HepG2 (cell line): ENCODE data around the gene QKI. TPM values are rescaled to one million over a fixed set of nuclear protein-coding genes. Genes with fewer than 3 reads are reported as not detected.
A peak's percentile ranks its signal among the peaks of the same experiment; 100 is the strongest.

Experiments
- CAMTA2 ChIP-seq: sonication (generic); formaldehyde crosslinking; IDR thresholded peaks from 2 replicates; pipeline ENCODE4 v1.4.0; 2020; ENCODE audit warnings: mild to moderate bottlenecking, missing genetic modification reagents, borderline replicate concordance
- EED ChIP-seq: sonication (generic); formaldehyde crosslinking; IDR thresholded peaks from 2 replicates; pipeline ENCODE4 v1.5.0; 2020; ENCODE audit warnings: mild to moderate bottlenecking, missing genetic modification reagents
- FOXA1 ChIP-seq, 2 experiments: fragments of 450-650 bp in 1 of 2; sonication (generic) in 1 of 2; formaldehyde crosslinking in 1 of 2; IDR thresholded peaks; 2 replicates each; pipeline versions ENCODE4 v1.4.0 to v1.6.1; 2016 to 2020; ENCODE audit warnings: missing genetic modification reagents in 1 of 2
- JUNB ChIP-seq: sonication (generic); formaldehyde crosslinking; IDR thresholded peaks from 2 replicates; pipeline ENCODE4 v1.8.0; 2022; ENCODE audit warnings: missing genetic modification reagents, mild to moderate bottlenecking, borderline replicate concordance
- LCORL ChIP-seq, 2 experiments: fragments of 450-650 bp in 1 of 2; sonication (generic) in 1 of 2; formaldehyde crosslinking in 1 of 2; IDR thresholded peaks; 2 replicates each; pipeline versions ENCODE4 v1.5.0 to v1.6.1; 2017 to 2020; ENCODE audit warnings: antibody characterized with exemption in 1 of 2, missing genetic modification reagents in 1 of 2
- NCOR1 ChIP-seq: fragments of 200-600 bp; sonication (generic); IDR thresholded peaks from 2 replicates; pipeline ENCODE4 v1.7.0; 2017; ENCODE audit warnings: antibody characterized with exemption, low read length, borderline replicate concordance
- NR3C1 ChIP-seq: sonication (generic); formaldehyde crosslinking; IDR thresholded peaks from 2 replicates; pipeline ENCODE4 v1.4.0; 2020; ENCODE audit warnings: missing genetic modification reagents
- PCBP2 ChIP-seq: fragments of 200-400 bp; formaldehyde crosslinking; optimal IDR thresholded peaks from 2 replicates; pipeline ENCODE3; 2018; ENCODE audit warnings: low read length, low read depth; ENCODE audit not compliant: poor library complexity, severe bottlenecking
- PHF8 ChIP-seq: sonication (generic); formaldehyde crosslinking; IDR thresholded peaks from 2 replicates; pipeline ENCODE4 v1.5.0; 2020; ENCODE audit warnings: missing genetic modification reagents
- RFXANK ChIP-seq: IDR thresholded peaks from 2 replicates; pipeline ENCODE4 v1.6.1; 2016
- SMAD3 ChIP-seq: sonication (generic); formaldehyde crosslinking; IDR thresholded peaks from 2 replicates; pipeline ENCODE4 v1.4.0; 2020; ENCODE audit warnings: missing genetic modification reagents
- TAF1 ChIP-seq: sonication (generic); formaldehyde crosslinking; IDR thresholded peaks from 2 replicates; pipeline ENCODE4 v1.4.0; 2020; ENCODE audit warnings: missing genetic modification reagents
- YY1 ChIP-seq: IDR thresholded peaks from 2 replicates; pipeline ENCODE4 v1.6.1; 2011; ENCODE audit warnings: low read length, low read depth, moderate library complexity, mild to moderate bottlenecking; ENCODE audit not compliant: insufficient read depth, insufficient replicate concordance
- ZBTB42 ChIP-seq: sonication (generic); formaldehyde crosslinking; IDR thresholded peaks from 2 replicates; pipeline ENCODE4 v1.5.0; 2020; ENCODE audit warnings: mild to moderate bottlenecking, missing genetic modification reagents
- ZC3H13 ChIP-seq: sonication (generic); formaldehyde crosslinking; IDR thresholded peaks from 2 replicates; pipeline ENCODE4 v1.8.1; 2023; ENCODE audit warnings: mild to moderate bottlenecking, missing genetic modification reagents, moderate library complexity
- ZNF253 ChIP-seq: sonication (generic); formaldehyde crosslinking; IDR thresholded peaks from 2 replicates; pipeline ENCODE4 v1.8.0; 2022; ENCODE audit warnings: mild to moderate bottlenecking, missing genetic modification reagents, borderline replicate concordance
- ZNF549 ChIP-seq: sonication (generic); formaldehyde crosslinking; IDR thresholded peaks from 2 replicates; pipeline ENCODE4 v1.5.0; 2020; ENCODE audit warnings: missing genetic modification reagents
- ZNF83 ChIP-seq: sonication (generic); formaldehyde crosslinking; IDR thresholded peaks from 2 replicates; pipeline ENCODE4 v1.4.0; 2020; ENCODE audit warnings: missing genetic modification reagents, mild to moderate bottlenecking, borderline replicate concordance
- ZNF841 ChIP-seq: sonication (generic); formaldehyde crosslinking; IDR thresholded peaks from 2 replicates; pipeline ENCODE4 v1.8.1; 2023; ENCODE audit warnings: missing genetic modification reagents, borderline replicate concordance
- polyA plus RNA-seq, 8 experiments: library from polyadenylated mRNA; depleted of rRNA in 3 of 8; stranded (reverse) in 7 of 8; unstranded in 1 of 8; fragments of >200 nt; fragmentation: Illumina TruSeq in 4 of 8; extraction: Trizol in 4 of 8; gene quantifications; 2 replicates each; pipeline versions ENCODE4 v1.2.1 to v1.2.3, GENCODE V29; 2011 to 2016; ENCODE audit warnings: low read depth in 4 of 8, missing spikeins in 1 of 8, mixed read lengths in 1 of 8; ENCODE audit not compliant: insufficient read depth in 1 of 8
- total RNA-seq, 5 experiments: library from RNA; depleted of rRNA; stranded (reverse); fragments of >200 nt; fragmentation: Illumina TruSeq; extraction: Trizol; gene quantifications; 2 replicates each; pipeline ENCODE4 v1.2.3, GENCODE V29; 2016; ENCODE audit warnings: low read depth in 1 of 5
- TF ChIP-seq, protein P1 (sequence below): sonication (generic); formaldehyde crosslinking; IDR thresholded peaks from 2 replicates; pipeline ENCODE4 v1.4.0; 2020; ENCODE audit warnings: missing genetic modification reagents; ENCODE audit errors: not compliant biosample characterization
- TF ChIP-seq, protein P2 (sequence below): sonication (generic); formaldehyde crosslinking; IDR thresholded peaks from 2 replicates; pipeline ENCODE4 v1.4.0; 2020; ENCODE audit warnings: missing genetic modification reagents
- TF ChIP-seq, protein P3 (sequence below): sonication (generic); formaldehyde crosslinking; IDR thresholded peaks from 2 replicates; pipeline ENCODE4 v1.5.1; 2020; ENCODE audit warnings: missing genetic modification reagents, mild to moderate bottlenecking, borderline replicate concordance
- TF ChIP-seq, protein P4 (sequence below): IDR thresholded peaks from 2 replicates; pipeline ENCODE4 v1.6.1; 2016; ENCODE audit warnings: low read depth

QKI gene
- total and polyA plus RNA-seq, 2 of the 13 experiments (the other 11 are each of a cell fraction or from before 2014, with no cell fraction given), result 136 to 137 TPM

DNA sequence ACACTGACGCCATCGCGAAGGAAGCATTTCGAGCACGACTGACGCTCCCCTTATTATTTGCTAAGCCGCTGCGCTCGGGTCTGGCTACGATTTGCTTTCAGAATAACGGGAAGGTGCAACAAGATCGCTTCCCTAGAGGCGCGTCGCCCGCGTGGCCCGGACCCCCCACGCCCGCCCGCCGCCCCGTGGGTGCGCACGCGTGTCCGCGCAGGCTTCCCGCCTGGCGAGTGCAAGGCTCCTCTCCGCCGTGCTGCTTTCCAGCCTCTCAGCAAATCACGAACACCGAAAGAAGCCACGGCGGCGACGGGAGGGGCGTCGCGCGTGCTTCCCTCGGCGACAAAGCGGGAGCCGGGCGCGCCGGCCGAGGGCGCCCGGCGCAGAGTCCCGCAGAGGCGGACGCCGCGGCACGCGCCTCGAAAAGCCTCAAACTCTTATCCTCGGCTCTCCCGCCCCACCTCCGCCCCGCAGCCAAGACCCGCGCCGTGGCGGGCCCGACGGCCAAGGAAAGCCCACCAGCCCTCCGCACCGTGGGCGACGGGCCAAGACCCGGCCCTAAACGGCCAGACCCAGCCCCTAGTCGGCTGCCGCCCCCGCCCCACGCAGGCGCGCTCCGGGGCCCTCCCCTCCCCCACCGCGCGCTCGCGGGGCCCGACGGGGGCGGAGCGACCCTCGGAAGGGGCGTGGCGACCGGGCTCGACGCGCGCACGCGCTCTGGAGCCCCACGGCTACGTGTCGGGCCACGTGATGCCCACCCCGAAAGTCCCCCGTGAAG, 987 bp upstream of the QKI start (continued):
- TF ChIP-seq, protein P1, sequence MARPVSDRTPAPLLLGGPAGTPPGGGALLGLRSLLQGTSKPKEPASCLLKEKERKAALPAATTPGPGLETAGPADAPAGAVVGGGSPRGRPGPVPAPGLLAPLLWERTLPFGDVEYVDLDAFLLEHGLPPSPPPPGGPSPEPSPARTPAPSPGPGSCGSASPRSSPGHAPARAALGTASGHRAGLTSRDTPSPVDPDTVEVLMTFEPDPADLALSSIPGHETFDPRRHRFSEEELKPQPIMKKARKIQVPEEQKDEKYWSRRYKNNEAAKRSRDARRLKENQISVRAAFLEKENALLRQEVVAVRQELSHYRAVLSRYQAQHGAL (CRISPR knock-in tag), result no peak
- TF ChIP-seq ZNF83 (no peak), TAF1 (0 out of 2 replicates have a peak, but pooled peaks have one; percentile 63), JUNB (CRISPR knock-in tag) (no peak), PCBP2 (no peak), EED (peak; percentile 60; the same call in 1 of the 2 replicates), ZNF253 (CRISPR knock-in tag) (0 out of 2 replicates have a peak, but pooled peaks have one; percentile 15), NCOR1 (peak; percentile 38; the same call in 1 of the 2 replicates), PHF8 (CRISPR knock-in tag) (peak; percentile 86), ZNF841 (no peak), ZNF549 (CRISPR knock-in tag) (no peak), CAMTA2 (CRISPR knock-in tag) (peak; percentile 86), LCORL (IDR thresholded peaks at IDR 0.05) (no peak), LCORL (CRISPR knock-in tag; IDR thresholded peaks at IDR 0.05) (no peak), SMAD3 (CRISPR knock-in tag) (no peak), FOXA1 (IDR thresholded peaks at IDR 0.05) (no peak), FOXA1 (CRISPR knock-in tag; IDR thresholded peaks at IDR 0.05) (no peak; the same call in 1 of the 2 replicates), ZC3H13 (peak; percentile 90), NR3C1 (no peak), YY1 (no peak), ZBTB42 (CRISPR knock-in tag) (peak; percentile 70), RFXANK (CRISPR knock-in tag) (0 out of 2 replicates have a peak, but pooled peaks have one; percentile 68)
- TF ChIP-seq, protein P2, sequence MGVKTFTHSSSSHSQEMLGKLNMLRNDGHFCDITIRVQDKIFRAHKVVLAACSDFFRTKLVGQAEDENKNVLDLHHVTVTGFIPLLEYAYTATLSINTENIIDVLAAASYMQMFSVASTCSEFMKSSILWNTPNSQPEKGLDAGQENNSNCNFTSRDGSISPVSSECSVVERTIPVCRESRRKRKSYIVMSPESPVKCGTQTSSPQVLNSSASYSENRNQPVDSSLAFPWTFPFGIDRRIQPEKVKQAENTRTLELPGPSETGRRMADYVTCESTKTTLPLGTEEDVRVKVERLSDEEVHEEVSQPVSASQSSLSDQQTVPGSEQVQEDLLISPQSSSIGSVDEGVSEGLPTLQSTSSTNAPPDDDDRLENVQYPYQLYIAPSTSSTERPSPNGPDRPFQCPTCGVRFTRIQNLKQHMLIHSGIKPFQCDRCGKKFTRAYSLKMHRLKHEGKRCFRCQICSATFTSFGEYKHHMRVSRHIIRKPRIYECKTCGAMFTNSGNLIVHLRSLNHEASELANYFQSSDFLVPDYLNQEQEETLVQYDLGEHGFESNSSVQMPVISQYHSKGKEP (CRISPR knock-in tag), result no peak
- TF ChIP-seq, protein P3, sequence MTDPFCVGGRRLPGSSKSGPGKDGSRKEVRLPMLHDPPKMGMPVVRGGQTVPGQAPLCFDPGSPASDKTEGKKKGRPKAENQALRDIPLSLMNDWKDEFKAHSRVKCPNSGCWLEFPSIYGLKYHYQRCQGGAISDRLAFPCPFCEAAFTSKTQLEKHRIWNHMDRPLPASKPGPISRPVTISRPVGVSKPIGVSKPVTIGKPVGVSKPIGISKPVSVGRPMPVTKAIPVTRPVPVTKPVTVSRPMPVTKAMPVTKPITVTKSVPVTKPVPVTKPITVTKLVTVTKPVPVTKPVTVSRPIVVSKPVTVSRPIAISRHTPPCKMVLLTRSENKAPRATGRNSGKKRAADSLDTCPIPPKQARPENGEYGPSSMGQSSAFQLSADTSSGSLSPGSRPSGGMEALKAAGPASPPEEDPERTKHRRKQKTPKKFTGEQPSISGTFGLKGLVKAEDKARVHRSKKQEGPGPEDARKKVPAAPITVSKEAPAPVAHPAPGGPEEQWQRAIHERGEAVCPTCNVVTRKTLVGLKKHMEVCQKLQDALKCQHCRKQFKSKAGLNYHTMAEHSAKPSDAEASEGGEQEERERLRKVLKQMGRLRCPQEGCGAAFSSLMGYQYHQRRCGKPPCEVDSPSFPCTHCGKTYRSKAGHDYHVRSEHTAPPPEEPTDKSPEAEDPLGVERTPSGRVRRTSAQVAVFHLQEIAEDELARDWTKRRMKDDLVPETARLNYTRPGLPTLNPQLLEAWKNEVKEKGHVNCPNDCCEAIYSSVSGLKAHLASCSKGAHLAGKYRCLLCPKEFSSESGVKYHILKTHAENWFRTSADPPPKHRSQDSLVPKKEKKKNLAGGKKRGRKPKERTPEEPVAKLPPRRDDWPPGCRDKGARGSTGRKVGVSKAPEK (CRISPR knock-in tag), result no peak
- TF ChIP-seq, protein P4, sequence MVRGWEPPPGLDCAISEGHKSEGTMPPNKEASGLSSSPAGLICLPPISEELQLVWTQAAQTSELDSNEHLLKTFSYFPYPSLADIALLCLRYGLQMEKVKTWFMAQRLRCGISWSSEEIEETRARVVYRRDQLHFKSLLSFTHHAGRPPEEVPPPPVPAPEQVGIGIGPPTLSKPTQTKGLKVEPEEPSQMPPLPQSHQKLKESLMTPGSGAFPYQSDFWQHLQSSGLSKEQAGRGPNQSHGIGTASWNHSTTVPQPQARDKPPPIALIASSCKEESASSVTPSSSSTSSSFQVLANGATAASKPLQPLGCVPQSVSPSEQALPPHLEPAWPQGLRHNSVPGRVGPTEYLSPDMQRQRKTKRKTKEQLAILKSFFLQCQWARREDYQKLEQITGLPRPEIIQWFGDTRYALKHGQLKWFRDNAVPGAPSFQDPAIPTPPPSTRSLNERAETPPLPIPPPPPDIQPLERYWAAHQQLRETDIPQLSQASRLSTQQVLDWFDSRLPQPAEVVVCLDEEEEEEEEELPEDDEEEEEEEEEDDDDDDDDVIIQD (CRISPR knock-in tag), result 0 out of 2 replicates have a peak, but pooled peaks have one; percentile 62
